SK-N-SH (cell line): ENCODE data around the gene INTU.

ENCODE experiments used
- NRF1 ChIP-seq: IDR thresholded peaks from 2 replicates; pipeline ENCODE4 v1.6.1; 2012; ENCODE audit warnings: low read depth, mild to moderate bottlenecking, low read length
- POLR2AphosphoS5 ChIP-seq: IDR thresholded peaks from 2 replicates; pipeline ENCODE4 v1.6.1; 2012; ENCODE audit warnings: low read depth, low read length
- TF ChIP-seq, protein P1 (sequence below): fragments of 200-600 bp; sonication (generic); IDR thresholded peaks from 2 replicates; pipeline ENCODE4 v1.6.1; 2017; ENCODE audit warnings: antibody characterized with exemption, mild to moderate bottlenecking, moderate library complexity
- TF ChIP-seq, protein P2 (sequence below): fragments of 150-350 bp; IDR thresholded peaks from 2 replicates; pipeline ENCODE4 v1.6.1; 2017; ENCODE audit warnings: antibody characterized with exemption, low read length, low read depth, borderline replicate concordance

GRCh38 chr4:127634181-127634580, 1.4 kb downstream of the INTU start:
- TF ChIP-seq NRF1 = no peak
- no peak for TF ChIP-seq POLR2AphosphoS5
- TF ChIP-seq, protein P1, sequence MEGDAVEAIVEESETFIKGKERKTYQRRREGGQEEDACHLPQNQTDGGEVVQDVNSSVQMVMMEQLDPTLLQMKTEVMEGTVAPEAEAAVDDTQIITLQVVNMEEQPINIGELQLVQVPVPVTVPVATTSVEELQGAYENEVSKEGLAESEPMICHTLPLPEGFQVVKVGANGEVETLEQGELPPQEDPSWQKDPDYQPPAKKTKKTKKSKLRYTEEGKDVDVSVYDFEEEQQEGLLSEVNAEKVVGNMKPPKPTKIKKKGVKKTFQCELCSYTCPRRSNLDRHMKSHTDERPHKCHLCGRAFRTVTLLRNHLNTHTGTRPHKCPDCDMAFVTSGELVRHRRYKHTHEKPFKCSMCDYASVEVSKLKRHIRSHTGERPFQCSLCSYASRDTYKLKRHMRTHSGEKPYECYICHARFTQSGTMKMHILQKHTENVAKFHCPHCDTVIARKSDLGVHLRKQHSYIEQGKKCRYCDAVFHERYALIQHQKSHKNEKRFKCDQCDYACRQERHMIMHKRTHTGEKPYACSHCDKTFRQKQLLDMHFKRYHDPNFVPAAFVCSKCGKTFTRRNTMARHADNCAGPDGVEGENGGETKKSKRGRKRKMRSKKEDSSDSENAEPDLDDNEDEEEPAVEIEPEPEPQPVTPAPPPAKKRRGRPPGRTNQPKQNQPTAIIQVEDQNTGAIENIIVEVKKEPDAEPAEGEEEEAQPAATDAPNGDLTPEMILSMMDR = no peak
- TF ChIP-seq, protein P2, sequence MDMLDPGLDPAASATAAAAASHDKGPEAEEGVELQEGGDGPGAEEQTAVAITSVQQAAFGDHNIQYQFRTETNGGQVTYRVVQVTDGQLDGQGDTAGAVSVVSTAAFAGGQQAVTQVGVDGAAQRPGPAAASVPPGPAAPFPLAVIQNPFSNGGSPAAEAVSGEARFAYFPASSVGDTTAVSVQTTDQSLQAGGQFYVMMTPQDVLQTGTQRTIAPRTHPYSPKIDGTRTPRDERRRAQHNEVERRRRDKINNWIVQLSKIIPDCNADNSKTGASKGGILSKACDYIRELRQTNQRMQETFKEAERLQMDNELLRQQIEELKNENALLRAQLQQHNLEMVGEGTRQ = no peak
